PC-3 (cell line): ENCODE measurements around the gene MACROD2. TPM values are rescaled to one million over a fixed set of nuclear protein-coding genes. Genes with fewer than 3 reads are reported as not detected.
A peak's percentile ranks its signal among the peaks of the same experiment; 100 is the strongest.

Experiments used
- ATAC-seq: fragments of 200-7000 bp; cut with Tn5 transposase; 2 replicates; pipeline ENCODE4 v1.9.1; 2020; ENCODE audit warnings: mild to moderate bottlenecking, moderate library complexity
- BruUV-seq: library from RNA; stranded (reverse); fragments of 400-500 nt; replicated peaks from 2 replicates; lab custom pipeline; 2021; lab: Mats Ljungman, UMichigan
- CTCF ChIA-PET: fragments of 300-600 bp; sonication (Branson Sonifier 250); formaldehyde crosslinking; loops from one replicate; lab custom pipeline; 2022; ENCODE audit warnings: antibody characterized with exemption; lab: Charles Lee
- POLR2A ChIA-PET: fragments of 300-600 bp; sonication (Branson Sonifier 250); formaldehyde crosslinking; loops from one replicate; lab custom pipeline; 2022; ENCODE audit warnings: antibody characterized with exemption; ENCODE audit not compliant: unreplicated experiment; lab: Charles Lee
- DNase-seq: peaks from one replicate; pipeline ENCODE4 v3.0.0-alpha.2; 2015
- H2AFZ ChIP-seq: fragments of 300-600 bp; sonication (generic); 2 replicates; pipeline ENCODE4 v1.6.0; 2016; ENCODE audit warnings: antibody characterized with exemption, low read length
- H3F3A ChIP-seq: fragments of 300-600 bp; sonication (generic); one replicate; pipeline ENCODE4 v1.6.0; 2017; ENCODE audit warnings: antibody characterized with exemption, low read length, control low read depth, mild to moderate bottlenecking; ENCODE audit not compliant: unreplicated experiment
- H3K27ac ChIP-seq: fragments of 300-600 bp; sonication (generic); 2 replicates; pipeline ENCODE4 v1.5.1; 2016; ENCODE audit warnings: mild to moderate bottlenecking, low read length
- H3K27me3 ChIP-seq: fragments of 300-600 bp; sonication (generic); 2 replicates; pipeline ENCODE4 v1.6.1; 2016; ENCODE audit warnings: low read length, mixed read lengths
- H3K36me3 ChIP-seq: fragments of 300-600 bp; sonication (generic); 2 replicates; pipeline ENCODE4 v1.6.1; 2016; ENCODE audit warnings: low read depth, mixed run types, low read length, mixed read lengths
- H3K4me1 ChIP-seq: fragments of 300-600 bp; sonication (generic); 2 replicates; pipeline ENCODE4 v1.5.1; 2016; ENCODE audit warnings: low read length; ENCODE audit not compliant: insufficient read depth
- H3K4me2 ChIP-seq: fragments of 300-600 bp; sonication (generic); 2 replicates; pipeline ENCODE4 v1.6.0; 2016; ENCODE audit warnings: low read length
- H3K4me3 ChIP-seq: fragments of 300-600 bp; sonication (generic); 2 replicates; pipeline ENCODE4 v1.5.1; 2016; ENCODE audit warnings: mild to moderate bottlenecking, low read length, mixed read lengths
- H3K79me2 ChIP-seq: fragments of 300-600 bp; sonication (generic); 2 replicates; pipeline ENCODE4 v1.6.1; 2017; ENCODE audit warnings: low read length, mixed read lengths
- H3K9ac ChIP-seq: fragments of 300-600 bp; sonication (generic); 2 replicates; pipeline ENCODE4 v1.6.0; 2016; ENCODE audit warnings: mild to moderate bottlenecking, low read length
- H3K9me2 ChIP-seq: fragments of 300-600 bp; sonication (generic); replicated peaks from 2 replicates; pipeline ENCODE4 v1.6.1; 2016; ENCODE audit warnings: mixed run types, low read length, mixed read lengths
- H3K9me3 ChIP-seq: fragments of 300-600 bp; sonication (generic); 2 replicates; pipeline ENCODE4 v1.6.1; 2016; ENCODE audit warnings: low read length, mixed read lengths
- H4K20me1 ChIP-seq: fragments of 300-600 bp; sonication (generic); 2 replicates; pipeline ENCODE4 v1.6.1; 2016; ENCODE audit warnings: low read length, mixed read lengths
- EZH2 ChIP-seq: fragments of 300-600 bp; sonication (generic); IDR thresholded peaks from one replicate; pipeline ENCODE4 v1.6.1; 2017; ENCODE audit warnings: antibody characterized with exemption, mild to moderate bottlenecking, low read length; ENCODE audit not compliant: unreplicated experiment
- EZH2phosphoT487 ChIP-seq: fragments of 300-600 bp; sonication (generic); IDR thresholded peaks from 2 replicates; pipeline ENCODE4 v1.6.1; 2018; ENCODE audit warnings: mild to moderate bottlenecking, antibody characterized with exemption, low read length, borderline replicate concordance
- intact Hi-C: fragments of 100-400 bp; cut with micrococcal nuclease; formaldehyde crosslinking; loops from 2 replicates; pipeline ENCODE4 v1.9.0; 2023
- total RNA-seq: library from RNA; depleted of rRNA; stranded (reverse); fragments of >200 nt; gene quantifications from 2 replicates; pipeline ENCODE4 v1.2.3, GENCODE V29; 2014
- TF ChIP-seq, protein P1 (sequence below): fragments of 300-600 bp; sonication (generic); conservative IDR thresholded peaks from 2 replicates; pipeline ENCODE4 v1.5.1; 2017; ENCODE audit warnings: antibody characterized with exemption, low read depth, mild to moderate bottlenecking, low read length

The MACROD2 gene
- total RNA-seq, 1 experiment from 2014 or later = 3.1 TPM

DNA sequence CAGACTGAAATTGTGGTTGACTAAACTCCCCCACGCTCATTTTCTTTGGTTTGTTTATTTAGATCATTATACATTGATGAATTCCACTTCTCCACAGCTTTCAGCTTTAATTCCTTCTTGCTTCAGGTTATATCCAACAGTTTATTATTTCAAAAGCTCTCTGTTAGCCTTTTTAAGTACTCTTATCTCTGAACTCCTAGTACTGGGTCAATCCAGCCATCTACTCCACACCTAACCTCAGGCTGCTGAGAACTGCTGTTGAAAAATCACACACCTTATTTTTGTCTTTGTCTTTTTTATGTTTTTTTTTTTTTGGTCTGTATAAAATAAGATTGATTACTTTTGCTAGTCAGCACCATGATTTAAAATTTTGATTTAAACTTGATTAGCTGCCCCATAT is 309.2 kb downstream of the MACROD2 start:
- no peak for TF ChIP-seq EZH2
- TF ChIP-seq EZH2phosphoT487 = no peak
- TF ChIP-seq, protein P1, sequence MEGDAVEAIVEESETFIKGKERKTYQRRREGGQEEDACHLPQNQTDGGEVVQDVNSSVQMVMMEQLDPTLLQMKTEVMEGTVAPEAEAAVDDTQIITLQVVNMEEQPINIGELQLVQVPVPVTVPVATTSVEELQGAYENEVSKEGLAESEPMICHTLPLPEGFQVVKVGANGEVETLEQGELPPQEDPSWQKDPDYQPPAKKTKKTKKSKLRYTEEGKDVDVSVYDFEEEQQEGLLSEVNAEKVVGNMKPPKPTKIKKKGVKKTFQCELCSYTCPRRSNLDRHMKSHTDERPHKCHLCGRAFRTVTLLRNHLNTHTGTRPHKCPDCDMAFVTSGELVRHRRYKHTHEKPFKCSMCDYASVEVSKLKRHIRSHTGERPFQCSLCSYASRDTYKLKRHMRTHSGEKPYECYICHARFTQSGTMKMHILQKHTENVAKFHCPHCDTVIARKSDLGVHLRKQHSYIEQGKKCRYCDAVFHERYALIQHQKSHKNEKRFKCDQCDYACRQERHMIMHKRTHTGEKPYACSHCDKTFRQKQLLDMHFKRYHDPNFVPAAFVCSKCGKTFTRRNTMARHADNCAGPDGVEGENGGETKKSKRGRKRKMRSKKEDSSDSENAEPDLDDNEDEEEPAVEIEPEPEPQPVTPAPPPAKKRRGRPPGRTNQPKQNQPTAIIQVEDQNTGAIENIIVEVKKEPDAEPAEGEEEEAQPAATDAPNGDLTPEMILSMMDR = no peak
- ChIA-PET POLR2A (no interaction called here), CTCF (no interaction called here)
- Histone ChIP-seq H3K9ac (no peak overlapping the region), H3K4me3 (no peak overlapping the region), H3K9me3 (no peaks in the 10 kb centered on the region), H3F3A (no peaks in the 10 kb centered on the region), H2AFZ (no peak overlapping the region), H3K9me2 (no peaks in the 10 kb centered on the region), H3K36me3 (no peaks in the 10 kb centered on the region), H4K20me1 (no peaks in the 10 kb centered on the region), H3K79me2 (no peaks in the 10 kb centered on the region), H3K27me3 (no peaks in the 10 kb centered on the region), H3K27ac (no peak overlapping the region), H3K4me1 (no peaks in the 10 kb centered on the region), H3K4me2 (no peak overlapping the region)
- ATAC-seq (no peak), DNase-seq (no peak)
- intact Hi-C loops = no loop called here
- no TSS peak for BruUV-seq

DNA sequence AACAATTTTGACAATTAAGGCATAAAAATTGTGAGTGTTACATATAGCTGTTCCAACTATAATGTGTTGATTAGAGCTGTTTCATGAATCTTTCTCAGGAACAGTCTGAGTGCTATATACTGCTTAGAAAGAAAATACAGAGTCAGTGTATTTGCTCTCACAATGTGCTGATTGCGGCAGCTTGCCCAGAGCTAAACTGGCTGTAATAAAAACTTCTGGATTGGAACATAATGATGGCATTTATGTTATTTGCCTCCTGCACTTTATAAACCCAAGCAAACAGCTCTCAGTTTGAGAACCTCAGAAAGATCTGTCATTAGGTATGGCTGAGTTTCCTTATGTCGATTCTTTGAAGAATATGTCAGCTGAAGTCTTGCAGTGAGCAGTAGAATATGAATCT is 312.6 kb downstream of the MACROD2 start:
- no peaks in the 10 kb centered on the region for H3K27me3 ChIP-seq
- no peaks in the 10 kb centered on the region for H3K36me3 ChIP-seq
- no peaks in the 10 kb centered on the region for H3K9me3 ChIP-seq
- H3K9ac ChIP-seq = no peak overlapping the region
- no peaks in the 10 kb centered on the region for H3F3A ChIP-seq
- no peak overlapping the region for H3K27ac ChIP-seq
- H2AFZ ChIP-seq = no peak overlapping the region
- no peaks in the 10 kb centered on the region for H3K9me2 ChIP-seq
- DNase-seq = no peak
- H3K4me1 ChIP-seq = peaks cover 23% of the 10 kb centered on the region
- H3K4me3 ChIP-seq = no peak overlapping the region
- intact Hi-C loops = no loop called here
- ChIA-PET CTCF (no interaction called here), POLR2A (no interaction called here)
- BruUV-seq = no TSS peak
- no peak overlapping the region for H3K4me2 ChIP-seq
- ATAC-seq = no peak
- TF ChIP-seq EZH2 (no peak), EZH2phosphoT487 (no peak)
- TF ChIP-seq, protein P1 = no peak
- no peaks in the 10 kb centered on the region for H4K20me1 ChIP-seq
- H3K79me2 ChIP-seq = no peaks in the 10 kb centered on the region

DNA sequence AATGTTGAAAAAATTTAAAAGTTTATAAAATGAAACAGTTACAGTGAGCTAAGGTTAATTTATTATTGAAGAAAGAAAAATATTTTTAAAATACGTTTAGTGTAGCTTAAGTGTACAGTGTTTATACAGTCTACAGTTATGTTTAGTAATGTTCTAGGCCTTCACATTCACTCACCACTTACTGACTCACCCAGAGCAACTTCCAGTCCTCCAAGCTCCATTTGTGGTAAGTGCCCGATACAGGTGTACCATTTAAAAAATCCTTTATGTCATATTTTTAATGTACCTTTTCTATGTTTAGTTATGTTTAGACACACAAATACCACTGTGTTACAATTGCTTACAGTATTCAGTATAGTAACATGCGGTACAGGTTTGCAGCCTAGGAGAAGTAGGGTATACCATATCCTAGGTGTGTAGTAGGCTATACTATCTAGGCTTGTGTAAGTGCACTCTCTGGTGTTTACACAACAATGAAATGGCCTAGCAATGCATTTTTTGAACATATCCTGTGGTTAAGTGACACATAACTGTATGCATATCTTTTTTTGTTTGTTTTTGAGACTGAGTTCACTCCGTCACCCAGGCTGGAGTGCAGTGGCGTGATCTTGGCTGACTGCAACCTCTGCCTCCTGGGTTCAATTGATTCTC is 315.8 kb downstream of the MACROD2 start:
- POLR2A ChIA-PET = interaction anchor here (0.6 kb wide), 1 partner anchor 16 kb away, joined by 3 read pairs; no protein-coding TSS in a partner anchor

More for the DNA sequence above, 315.8 kb downstream of the MACROD2 start:
- Histone ChIP-seq H3K9ac (peak overlapping the region; percentile 39), H3K9me3 (no peaks in the 10 kb centered on the region), H2AFZ (peak overlapping the region; percentile 63; the same call in 1 of the 2 replicates), H3K27ac (peak overlapping the region; percentile 83), H3K4me2 (peak overlapping the region; percentile 69), H3F3A (no peaks in the 10 kb centered on the region), H3K4me1 (peaks cover 23% of the 10 kb centered on the region), H3K4me3 (no peak overlapping the region), H3K9me2 (no peaks in the 10 kb centered on the region), H4K20me1 (no peaks in the 10 kb centered on the region), H3K36me3 (no peaks in the 10 kb centered on the region), H3K27me3 (no peaks in the 10 kb centered on the region), H3K79me2 (no peaks in the 10 kb centered on the region)
- intact Hi-C loops = no loop called here
- CTCF ChIA-PET = interaction anchor here (0.8 kb wide), 2 partner anchors 17 to 121 kb away, joined by 4 read pairs; no protein-coding TSS in a partner anchor
- no TSS peak for BruUV-seq
- DNase-seq (peak; percentile 90), ATAC-seq (peak; percentile 98)
- TF ChIP-seq, protein P1 = no peak
- TF ChIP-seq EZH2 (no peak), EZH2phosphoT487 (no peak)
